A549 (cell line): ENCODE data around the gene ARMCX4. TPM values are rescaled to one million over a fixed set of nuclear protein-coding genes. Genes with fewer than 3 reads are reported as not detected.

ENCODE experiments used
- ATAC-seq, 2 experiments: fragments of 200-7000 bp in 1 of 2; fragments of >200 bp in 1 of 2; cut with Nextera tagmentation in 1 of 2; cut with Tn5 transposase in 1 of 2; 3 replicates each; pipeline versions ENCODE4 v1.8.0 to v1.9.1; 2018 to 2020; ENCODE audit warnings: mild to moderate bottlenecking in 1 of 2, moderate library complexity in 1 of 2
- CTCF ChIA-PET: fragments of 300-600 bp; sonication (Branson Sonifier 250); formaldehyde crosslinking; extraction: SDS; loops from one replicate; lab custom pipeline; 2021; ENCODE audit warnings: antibody characterized with exemption, inconsistent platforms; lab: Yijun Ruan, JAX
- POLR2A ChIA-PET: fragments of 350-600 bp; formaldehyde crosslinking; extraction: SDS; loops from one replicate; lab custom pipeline; 2021; ENCODE audit warnings: antibody characterized with exemption, inconsistent platforms; lab: Yijun Ruan, JAX
- DNase-seq, 2 experiments: peaks; one replicate each; pipeline versions ENCODE4 v3.0.0 to v3.0.0-alpha.2; 2011 to 2016; ENCODE audit warnings: low read depth in 1 of 2, low spot score in 1 of 2
- FAIRE-seq: peaks from 2 replicates; lab custom pipeline; 2011; peaks lifted over from hg19 to GRCh38; lab: Jason Lieb, UNC
- H3K27ac ChIP-seq, 2 experiments: fragments of >200 bp; sonication (Bioruptor Twin); formaldehyde crosslinking; 3 replicates each; pipeline ENCODE4 v1.5.1; 2016 to 2017
- H3K4me1 ChIP-seq: fragments of >200 bp; sonication (Bioruptor Twin); formaldehyde crosslinking; 3 replicates; pipeline ENCODE4 v1.6.1; 2016
- H3K4me2 ChIP-seq: fragments of >200 bp; sonication (Bioruptor Twin); formaldehyde crosslinking; 3 replicates; pipeline ENCODE4 v1.6.1; 2016
- H3K4me3 ChIP-seq: fragments of >200 bp; sonication (Bioruptor Twin); formaldehyde crosslinking; 3 replicates; pipeline ENCODE4 v1.5.1; 2016
- H3K9me3 ChIP-seq: fragments of >200 bp; sonication (Bioruptor Twin); formaldehyde crosslinking; 3 replicates; pipeline ENCODE4 v1.6.1; 2016
- CBX2 ChIP-seq: fragments of 200-600 bp; sonication (generic); IDR thresholded peaks from 2 replicates; pipeline ENCODE4 v1.6.1; 2016; ENCODE audit warnings: low read depth, mild to moderate bottlenecking, borderline replicate concordance
- CEBPB ChIP-seq, 2 experiments: fragments of >200 bp in 1 of 2; sonication (Bioruptor Twin) in 1 of 2; formaldehyde crosslinking in 1 of 2; IDR thresholded peaks; 2 replicates each; pipeline ENCODE4 v1.6.1; 2012 to 2016
- ESRRA ChIP-seq: fragments of 150-350 bp; IDR thresholded peaks from 2 replicates; pipeline ENCODE4 v1.6.1; 2014; ENCODE audit warnings: mild to moderate bottlenecking, low read length, borderline replicate concordance
- FOSB ChIP-seq: fragments of 250-450 bp; sonication (Bioruptor Pico); IDR thresholded peaks from 2 replicates; pipeline ENCODE4 v1.5.0; 2020; ENCODE audit warnings: mild to moderate bottlenecking, moderate library complexity
- HOXB5 ChIP-seq: fragments of 250-450 bp; sonication (Bioruptor Pico); IDR thresholded peaks from 2 replicates; pipeline ENCODE4 v1.5.0; 2020; ENCODE audit warnings: mild to moderate bottlenecking, moderate library complexity
- KDM5A ChIP-seq: fragments of 200-600 bp; sonication (generic); IDR thresholded peaks from 2 replicates; pipeline ENCODE4 v1.6.1; 2016; ENCODE audit warnings: antibody characterized with exemption, mild to moderate bottlenecking
- NFE2L2 ChIP-seq: fragments of 150-350 bp; conservative IDR thresholded peaks from 2 replicates; pipeline ENCODE4 v1.6.1; 2014; ENCODE audit warnings: low read length
- POLR2A ChIP-seq: IDR thresholded peaks from 2 replicates; pipeline ENCODE4 v1.6.1; 2012; ENCODE audit warnings: mild to moderate bottlenecking, low read length
- RARB ChIP-seq: fragments of 250-450 bp; sonication (Bioruptor Pico); IDR thresholded peaks from 2 replicates; pipeline ENCODE4 v1.8.0; 2021; ENCODE audit warnings: mild to moderate bottlenecking, moderate library complexity
- RCOR1 ChIP-seq: fragments of 150-350 bp; IDR thresholded peaks from 2 replicates; pipeline ENCODE4 v1.6.1; 2014; ENCODE audit warnings: antibody characterized with exemption, low read length, low read depth
- RFX5 ChIP-seq: fragments of 450-650 bp; IDR thresholded peaks from 2 replicates; pipeline ENCODE4 v1.7.1; 2014; ENCODE audit warnings: antibody characterized with exemption, mild to moderate bottlenecking, moderate library complexity
- SMC3 ChIP-seq: fragments of >200 bp; sonication (Bioruptor Twin); formaldehyde crosslinking; IDR thresholded peaks from 3 replicates; pipeline ENCODE4 v1.6.1; 2018; ENCODE audit warnings: inconsistent platforms
- TP53 ChIP-seq: fragments of 250-450 bp; sonication (Bioruptor Pico); IDR thresholded peaks from 2 replicates; pipeline ENCODE4 v1.5.0; 2021; ENCODE audit warnings: mild to moderate bottlenecking, moderate library complexity
- ZFP36 ChIP-seq: fragments of 450-650 bp; IDR thresholded peaks from 2 replicates; pipeline ENCODE4 v1.6.1; 2014; ENCODE audit warnings: borderline replicate concordance; ENCODE audit not compliant: partially characterized antibody
- whole genome bisulfite sequencing: methylation state at CpG from one replicate; pipeline ENCODE4 v1.1.6; 2017; ENCODE audit errors: missing lambda C conversion rate; 5-methylcytosine and 5-hydroxymethylcytosine counted together
- polyA plus RNA-seq, 4 experiments: library from polyadenylated mRNA; depleted of rRNA in 3 of 4; stranded (reverse); fragments of >200 nt; fragmentation: RNase III in 1 of 4; extraction: RNeasy Plus Mini Kit Qiagen cat#74134 plus additional on column Dnase treatment in 1 of 4; gene quantifications; 2 replicates in 3 of 4; 3 replicates in 1 of 4; pipeline ENCODE4 v1.2.3, GENCODE V29; 2011 to 2017
- TF ChIP-seq, protein P1 (sequence below): fragments of >200 bp; sonication (Bioruptor Twin); formaldehyde crosslinking; IDR thresholded peaks from 3 replicates; pipeline ENCODE4 v1.5.1; 2016
- TF ChIP-seq, protein P2 (sequence below): fragments of >200 bp; sonication (Bioruptor Twin); formaldehyde crosslinking; IDR thresholded peaks from 3 replicates; pipeline ENCODE4 v1.6.1; 2016
- TF ChIP-seq, protein P3 (sequence below): fragments of >200 bp; sonication (Bioruptor Twin); formaldehyde crosslinking; IDR thresholded peaks from 2 replicates; pipeline ENCODE4 v1.6.1; 2016

Gene ARMCX4
- polyA plus RNA-seq, 2 of the 4 experiments (the other 2 are of a cell fraction): 1.2 to 1.4 TPM

DNA sequence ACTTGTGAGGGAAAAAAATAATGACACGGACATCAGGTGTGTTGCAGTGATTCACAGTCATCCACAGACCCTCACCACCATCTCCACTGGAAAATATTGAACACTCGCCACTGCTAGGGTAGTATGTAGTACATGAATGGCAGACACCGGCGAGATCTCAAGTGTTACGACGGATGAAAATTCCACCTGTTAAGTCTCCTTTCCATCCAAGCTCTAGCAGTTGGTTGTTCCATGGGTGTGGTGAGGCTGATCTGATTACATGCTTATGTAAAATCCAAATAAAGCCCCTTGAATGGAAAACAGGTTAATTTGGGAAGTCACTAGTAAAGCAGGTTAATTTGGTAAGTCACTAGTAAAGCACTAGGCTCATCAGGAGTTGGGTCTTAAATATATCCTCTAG lies 1.1 kb upstream of the ARMCX4 start:
- TF ChIP-seq TP53 (no peak), CEBPB (IDR thresholded peaks at IDR 0.05) (no peak), ZFP36 (no peak), ESRRA (no peak), POLR2A (no peak), RARB (CRISPR knock-in tag) (no peak)
- TF ChIP-seq, protein P1, sequence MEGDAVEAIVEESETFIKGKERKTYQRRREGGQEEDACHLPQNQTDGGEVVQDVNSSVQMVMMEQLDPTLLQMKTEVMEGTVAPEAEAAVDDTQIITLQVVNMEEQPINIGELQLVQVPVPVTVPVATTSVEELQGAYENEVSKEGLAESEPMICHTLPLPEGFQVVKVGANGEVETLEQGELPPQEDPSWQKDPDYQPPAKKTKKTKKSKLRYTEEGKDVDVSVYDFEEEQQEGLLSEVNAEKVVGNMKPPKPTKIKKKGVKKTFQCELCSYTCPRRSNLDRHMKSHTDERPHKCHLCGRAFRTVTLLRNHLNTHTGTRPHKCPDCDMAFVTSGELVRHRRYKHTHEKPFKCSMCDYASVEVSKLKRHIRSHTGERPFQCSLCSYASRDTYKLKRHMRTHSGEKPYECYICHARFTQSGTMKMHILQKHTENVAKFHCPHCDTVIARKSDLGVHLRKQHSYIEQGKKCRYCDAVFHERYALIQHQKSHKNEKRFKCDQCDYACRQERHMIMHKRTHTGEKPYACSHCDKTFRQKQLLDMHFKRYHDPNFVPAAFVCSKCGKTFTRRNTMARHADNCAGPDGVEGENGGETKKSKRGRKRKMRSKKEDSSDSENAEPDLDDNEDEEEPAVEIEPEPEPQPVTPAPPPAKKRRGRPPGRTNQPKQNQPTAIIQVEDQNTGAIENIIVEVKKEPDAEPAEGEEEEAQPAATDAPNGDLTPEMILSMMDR: no peak
- TF ChIP-seq, protein P2, sequence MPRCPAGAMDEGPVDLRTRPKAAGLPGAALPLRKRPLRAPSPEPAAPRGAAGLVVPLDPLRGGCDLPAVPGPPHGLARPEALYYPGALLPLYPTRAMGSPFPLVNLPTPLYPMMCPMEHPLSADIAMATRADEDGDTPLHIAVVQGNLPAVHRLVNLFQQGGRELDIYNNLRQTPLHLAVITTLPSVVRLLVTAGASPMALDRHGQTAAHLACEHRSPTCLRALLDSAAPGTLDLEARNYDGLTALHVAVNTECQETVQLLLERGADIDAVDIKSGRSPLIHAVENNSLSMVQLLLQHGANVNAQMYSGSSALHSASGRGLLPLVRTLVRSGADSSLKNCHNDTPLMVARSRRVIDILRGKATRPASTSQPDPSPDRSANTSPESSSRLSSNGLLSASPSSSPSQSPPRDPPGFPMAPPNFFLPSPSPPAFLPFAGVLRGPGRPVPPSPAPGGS: no peak
- FAIRE-seq (no peak), ATAC-seq (no peak), DNase-seq (no peak)
- Histone ChIP-seq H3K4me1 (no peaks in the 10 kb centered on the region), H3K27ac (no peak overlapping the region), H3K4me2 (no peak overlapping the region), H3K4me3 (no peak overlapping the region), H3K9me3 (no peaks in the 10 kb centered on the region)
- POLR2A ChIA-PET: no interaction called here
- CTCF ChIA-PET: interaction anchor here (0.6 kb wide), 1 partner anchor 14 kb away, joined by 3 read pairs; no protein-coding TSS in a partner anchor
- 73% methylated on average over 6 of the region's 6 CpGs for WGBS

DNA sequence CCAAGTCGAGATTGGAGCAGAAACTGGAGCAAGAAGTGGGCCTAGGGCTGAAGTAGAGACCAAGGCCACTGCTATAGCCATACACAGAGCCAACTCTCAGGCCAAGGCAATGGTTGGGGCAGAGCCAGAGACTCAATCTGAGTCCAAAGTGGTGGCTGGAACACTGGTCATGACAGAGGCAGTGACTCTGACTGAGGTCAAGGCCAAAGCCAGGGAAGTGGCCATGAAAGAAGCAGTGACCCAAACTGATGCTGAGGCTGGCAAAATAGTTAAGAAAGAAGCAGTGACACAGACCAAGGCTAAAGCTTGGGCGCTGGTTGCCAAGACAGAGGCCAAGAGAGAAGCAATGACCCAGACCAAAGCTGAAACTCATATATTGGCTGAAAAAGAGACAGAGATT lies 3.5 kb downstream of the ARMCX4 start:
- CTCF ChIA-PET: no interaction called here
- DNase-seq (no peak), ATAC-seq (no peak), FAIRE-seq (no peak)
- Histone ChIP-seq H3K27ac (no peak overlapping the region), H3K4me2 (no peak overlapping the region), H3K4me1 (no peaks in the 10 kb centered on the region), H3K4me3 (no peak overlapping the region), H3K9me3 (no peaks in the 10 kb centered on the region)
- TF ChIP-seq, protein P2: no peak
- TF ChIP-seq KDM5A (no peak), HOXB5 (CRISPR knock-in tag) (no peak), CBX2 (no peak), NFE2L2 (no peak)
- TF ChIP-seq, protein P3, sequence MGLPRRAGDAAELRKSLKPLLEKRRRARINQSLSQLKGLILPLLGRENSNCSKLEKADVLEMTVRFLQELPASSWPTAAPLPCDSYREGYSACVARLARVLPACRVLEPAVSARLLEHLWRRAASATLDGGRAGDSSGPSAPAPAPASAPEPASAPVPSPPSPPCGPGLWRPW: no peak
- 14% methylated on average over 2 of the region's 2 CpGs for WGBS
- POLR2A ChIA-PET: no interaction called here

DNA sequence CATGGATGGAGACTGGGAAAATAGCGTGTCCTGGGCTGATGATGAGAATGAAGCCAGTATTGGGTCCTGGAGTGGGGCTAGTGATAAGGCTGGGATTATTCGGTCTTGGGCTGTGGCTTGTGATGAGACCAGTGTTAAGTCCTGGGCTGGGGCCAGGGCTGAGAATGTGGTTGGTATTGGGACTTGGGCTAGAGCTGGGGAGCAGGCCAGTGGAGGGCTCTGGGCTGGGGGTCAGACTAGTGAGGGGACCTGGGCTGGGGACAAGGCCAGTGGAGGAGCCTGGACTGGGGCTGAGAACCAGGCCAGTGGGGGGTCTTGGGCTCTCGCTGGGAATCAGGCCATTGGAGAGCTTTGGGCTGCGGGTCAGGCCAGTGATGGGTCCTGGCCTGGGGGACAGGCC lies 6.7 kb downstream of the ARMCX4 start:
- H3K27ac ChIP-seq: no peak overlapping the region
- 59% methylated on average over 3 of the region's 4 CpGs for WGBS
- FAIRE-seq: no peak

More for the DNA sequence above, 6.7 kb downstream of the ARMCX4 start:
- no peaks in the 10 kb centered on the region for H3K4me1 ChIP-seq
- TF ChIP-seq, protein P2: no peak
- TF ChIP-seq CBX2: no peak
- TF ChIP-seq TP53: no peak
- TF ChIP-seq RFX5: no peak
- TF ChIP-seq RCOR1: no peak
- no peak for TF ChIP-seq SMC3
- TF ChIP-seq FOSB: no peak
- POLR2A ChIA-PET: no interaction called here
- DNase-seq (no peak), ATAC-seq (no peak)
- no peak overlapping the region for H3K4me3 ChIP-seq
- no peak overlapping the region for H3K4me2 ChIP-seq
- CTCF ChIA-PET: interaction anchor here (0.8 kb wide), 1 partner anchor 18 kb away, joined by 3 read pairs; no protein-coding TSS in a partner anchor
- no peaks in the 10 kb centered on the region for H3K9me3 ChIP-seq
